ENCODE data around the gene RRP1B.

DNA sequence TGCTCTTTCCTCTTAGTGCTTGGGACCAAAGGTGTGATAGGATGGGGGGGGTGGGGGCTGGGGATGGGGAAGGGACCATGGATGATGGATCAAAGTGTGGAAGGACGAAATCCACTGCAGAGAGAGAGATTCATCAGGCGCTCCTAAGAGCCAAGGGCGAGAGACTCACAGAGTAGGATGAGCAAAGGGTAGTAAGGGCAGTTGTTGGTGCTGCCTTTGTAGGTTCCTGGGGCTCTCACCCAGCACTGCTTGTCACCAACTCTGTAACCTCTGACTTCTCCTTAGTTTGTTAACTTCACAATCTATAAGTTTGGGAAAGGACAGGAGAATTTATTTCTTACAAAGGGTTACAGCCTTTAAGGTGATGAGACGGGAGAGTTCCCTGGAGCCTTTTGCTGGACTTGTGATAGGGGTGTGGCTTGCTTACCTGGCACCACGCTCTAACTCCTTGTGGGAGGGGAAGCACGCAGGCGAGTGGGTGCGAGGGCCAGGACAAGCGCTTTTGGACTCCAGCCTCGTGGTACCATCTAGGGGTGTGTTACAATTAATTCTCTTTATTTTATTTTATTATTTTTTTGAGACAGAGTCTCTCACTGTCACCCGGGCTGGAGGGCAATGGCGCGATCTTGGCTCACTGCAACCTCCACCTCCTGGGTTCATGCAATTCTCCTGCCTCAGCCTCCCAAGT, 58.0 kb downstream of the RRP1B start:
- TF ChIP-seq EZH2 (optimal IDR thresholded peaks at IDR 0.05; ENCODE audit: low read depth, low read length) = no peak
- TF ChIP-seq, protein P1, sequence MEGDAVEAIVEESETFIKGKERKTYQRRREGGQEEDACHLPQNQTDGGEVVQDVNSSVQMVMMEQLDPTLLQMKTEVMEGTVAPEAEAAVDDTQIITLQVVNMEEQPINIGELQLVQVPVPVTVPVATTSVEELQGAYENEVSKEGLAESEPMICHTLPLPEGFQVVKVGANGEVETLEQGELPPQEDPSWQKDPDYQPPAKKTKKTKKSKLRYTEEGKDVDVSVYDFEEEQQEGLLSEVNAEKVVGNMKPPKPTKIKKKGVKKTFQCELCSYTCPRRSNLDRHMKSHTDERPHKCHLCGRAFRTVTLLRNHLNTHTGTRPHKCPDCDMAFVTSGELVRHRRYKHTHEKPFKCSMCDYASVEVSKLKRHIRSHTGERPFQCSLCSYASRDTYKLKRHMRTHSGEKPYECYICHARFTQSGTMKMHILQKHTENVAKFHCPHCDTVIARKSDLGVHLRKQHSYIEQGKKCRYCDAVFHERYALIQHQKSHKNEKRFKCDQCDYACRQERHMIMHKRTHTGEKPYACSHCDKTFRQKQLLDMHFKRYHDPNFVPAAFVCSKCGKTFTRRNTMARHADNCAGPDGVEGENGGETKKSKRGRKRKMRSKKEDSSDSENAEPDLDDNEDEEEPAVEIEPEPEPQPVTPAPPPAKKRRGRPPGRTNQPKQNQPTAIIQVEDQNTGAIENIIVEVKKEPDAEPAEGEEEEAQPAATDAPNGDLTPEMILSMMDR (IDR thresholded peaks at IDR 0.05; ENCODE audit: low read length) = no peak
- no peak for TF ChIP-seq EZH2phosphoT487 (IDR thresholded peaks at IDR 0.05; ENCODE audit: low read length)
